Subcutaneous adipose tissue (tissue), 4 donors: Measurements from ENCODE around the gene TUBB1. TPM values are rescaled to one million over a fixed set of nuclear protein-coding genes. Genes with fewer than 3 reads are reported as not detected.

Source experiments
- CTCF ChIP-seq: fragments of 450-650 bp; IDR thresholded peaks from one replicate; pipeline ENCODE4 v1.5.1; 2016; ENCODE audit warnings: low read depth, mild to moderate bottlenecking, control low read depth, antibody characterized with exemption, moderate library complexity
- total RNA-seq, 4 donors: library from RNA; depleted of rRNA; stranded (reverse); fragments of >200 nt; gene quantifications; one replicate each; pipeline ENCODE4 v1.1.0, GENCODE V29; 2016

TUBB1 gene
- total RNA-seq, 4 donors from 2014 or later = 0.33 TPM; not detected in 3

GRCh38 chr20:59051666-59052185 is 32.5 kb downstream of the TUBB1 start:
- TF ChIP-seq CTCF = no peak

GRCh38 chr20:59055302-59055701 is 36.1 kb downstream of the TUBB1 start:
- TF ChIP-seq CTCF = no peak

- TF ChIP-seq CTCF = no peak
Measured at GRCh38 chr20:59062081-59062480, 42.9 kb downstream of the TUBB1 start.

DNA sequence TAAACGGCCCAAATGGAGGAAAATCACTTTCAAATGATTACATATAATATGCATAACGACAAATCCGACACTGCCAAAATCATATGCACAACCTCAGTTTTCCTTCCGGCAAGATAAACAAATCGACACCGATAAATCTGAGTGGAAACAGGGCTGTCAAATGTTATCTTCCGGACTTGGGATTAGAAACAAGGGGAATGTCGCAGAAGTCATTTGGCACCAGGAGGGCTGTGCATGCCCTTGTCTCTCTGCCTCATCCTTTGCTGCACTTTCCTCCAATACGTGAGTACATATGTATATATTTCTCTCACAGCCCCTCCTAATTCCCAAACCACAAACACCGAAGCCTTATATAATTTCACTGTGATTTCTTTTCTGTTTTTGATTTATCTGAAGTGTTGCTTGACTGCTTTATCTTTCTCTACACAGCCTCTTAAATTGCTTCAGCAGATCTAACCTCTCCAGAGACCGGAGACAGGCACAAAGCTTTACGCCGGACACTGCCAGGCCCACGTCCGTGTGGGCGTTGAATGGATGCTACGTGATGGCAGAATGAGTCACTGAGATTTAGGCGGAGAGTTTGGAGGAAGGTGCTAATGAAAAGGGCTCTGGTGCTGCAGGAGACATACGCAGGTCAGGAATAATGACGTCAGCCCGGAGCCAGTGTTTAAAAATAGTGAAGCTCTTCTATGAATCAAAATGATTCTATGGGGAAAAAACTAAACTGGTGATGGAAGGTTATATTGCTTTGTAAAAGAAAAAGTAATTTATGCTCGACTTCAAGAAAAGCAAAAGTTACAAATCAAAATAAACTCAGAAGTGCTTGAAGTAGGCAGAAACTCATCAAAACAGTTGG is 44.4 kb downstream of the TUBB1 start:
- no peak for TF ChIP-seq CTCF

DNA sequence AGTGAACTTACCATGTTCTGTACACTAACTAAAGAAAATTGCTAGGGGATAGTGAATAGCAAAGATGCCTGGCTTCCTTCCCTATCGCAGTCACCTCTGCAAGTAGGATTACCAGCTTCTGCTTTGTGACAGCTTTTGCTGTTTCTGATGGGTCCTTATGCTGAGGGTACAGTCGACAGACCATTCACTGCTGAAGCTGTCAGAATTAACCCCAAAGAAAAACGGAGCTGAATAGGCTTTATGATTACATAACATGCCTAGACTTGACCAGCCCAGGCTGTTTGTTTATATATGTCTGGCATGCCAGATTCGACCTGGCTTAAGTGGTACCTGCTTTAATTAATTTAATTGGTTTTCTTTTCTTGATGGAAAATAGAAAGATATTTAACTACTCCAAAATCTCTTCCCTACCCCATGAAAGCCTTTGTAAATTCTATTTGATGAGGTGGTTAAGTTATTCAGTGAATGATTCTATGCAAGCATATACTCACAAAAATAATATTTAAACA is 45.0 kb downstream of the TUBB1 start:
- no peak for TF ChIP-seq CTCF

- TF ChIP-seq CTCF = no peak
Measured at GRCh38 chr20:59068534-59068933, 49.3 kb downstream of the TUBB1 start.

DNA sequence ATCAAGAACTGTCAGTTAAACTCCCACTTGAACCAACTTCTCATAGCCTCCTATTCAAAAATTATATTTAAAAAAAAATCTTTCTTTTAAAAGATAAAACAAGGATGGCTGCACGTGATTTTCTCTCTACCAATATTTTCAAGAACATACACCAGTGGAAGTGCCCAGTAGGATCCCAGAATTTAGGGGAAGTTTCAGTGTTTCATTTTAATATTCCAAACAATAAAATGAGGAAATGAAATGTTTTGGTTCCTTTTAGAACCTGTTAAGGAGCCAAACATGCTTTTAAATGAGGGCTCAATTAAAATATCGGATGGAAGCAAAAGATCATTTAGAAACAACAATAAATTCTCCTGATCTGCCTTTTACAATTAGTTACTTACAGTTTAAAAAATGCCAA is 49.8 kb downstream of the TUBB1 start:
- TF ChIP-seq CTCF = no peak
